Subcutaneous abdominal adipose tissue (tissue), 5 donors: ENCODE data around the gene PAN3.

ENCODE experiments used
- H3K27ac ChIP-seq: one replicate; pipeline ENCODE4 v1.7.0; 2013; ENCODE audit warnings: low read depth, mild to moderate bottlenecking, inconsistent platforms, low read length, moderate library complexity
- H3K27me3 ChIP-seq, 5 donors: one replicate each; pipeline ENCODE4 v1.7.0; 2013; ENCODE audit warnings: low read length in 5 of 5, inconsistent platforms in 1 of 5; ENCODE audit not compliant: control insufficient read depth in 5 of 5, insufficient read depth in 4 of 5
- H3K36me3 ChIP-seq, 5 donors: one replicate each; pipeline ENCODE4 v1.7.0; 2013; ENCODE audit warnings: low read length in 5 of 5; ENCODE audit not compliant: control insufficient read depth in 5 of 5, insufficient read depth in 5 of 5
- H3K4me1 ChIP-seq, 5 donors: one replicate each; pipeline ENCODE4 v1.7.0; 2013; ENCODE audit warnings: low read length in 5 of 5, mild to moderate bottlenecking in 3 of 5, moderate library complexity in 1 of 5; ENCODE audit not compliant: control insufficient read depth in 5 of 5, insufficient read depth in 5 of 5
- H3K4me3 ChIP-seq, 5 donors: one replicate each; pipeline ENCODE4 v1.7.0; 2013; ENCODE audit warnings: low read length in 5 of 5, low read depth in 1 of 5
- H3K9ac ChIP-seq, 5 donors: one replicate each; pipeline ENCODE4 v1.7.0; 2013; ENCODE audit warnings: low read length in 5 of 5, mild to moderate bottlenecking in 4 of 5, moderate library complexity in 3 of 5
- H3K9me3 ChIP-seq, 5 donors: one replicate each; pipeline ENCODE4 v1.7.0; 2013; ENCODE audit warnings: low read length in 5 of 5; ENCODE audit not compliant: control insufficient read depth in 5 of 5
- donor health status: healthy.
- donor health status: healthy.
- donor health status: healthy.
- donor health status: healthy.
- donor health status: healthy.

The PAN3 gene

DNA sequence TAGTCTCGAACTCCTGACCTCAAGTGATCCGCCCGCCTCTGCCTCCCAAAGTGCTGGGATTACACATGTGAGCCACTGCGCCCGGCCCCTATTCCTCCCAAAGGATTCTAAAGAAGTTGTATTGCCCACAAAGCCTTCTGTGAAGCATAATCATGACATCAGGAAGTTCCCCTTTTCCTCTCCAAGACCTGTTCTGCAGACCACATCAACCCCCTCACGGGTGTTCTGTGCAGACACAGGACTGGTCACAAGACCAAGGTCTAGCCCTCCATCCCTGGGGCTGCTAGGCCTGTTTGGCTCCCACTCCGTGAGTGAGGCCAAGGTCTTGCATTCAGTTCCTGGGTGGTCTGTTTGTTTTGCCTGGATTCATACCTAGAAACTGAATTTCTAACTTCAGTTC, 178.5 kb downstream of the PAN3 start:
- H3K27ac ChIP-seq = no peak overlapping the region
- no peak overlapping the region for H3K9ac ChIP-seq
- no peaks in the 10 kb centered on the region for H3K27me3 ChIP-seq
- H3K9me3 ChIP-seq = no peaks in the 10 kb centered on the region
- peaks cover 0 to 17% (median 3%) of the 10 kb centered on the region in 5 donors for H3K4me1 ChIP-seq
- no peak overlapping the region for H3K4me3 ChIP-seq
- H3K36me3 ChIP-seq = peaks cover 0 to 12% (median 0%) of the 10 kb centered on the region in 5 donors

DNA sequence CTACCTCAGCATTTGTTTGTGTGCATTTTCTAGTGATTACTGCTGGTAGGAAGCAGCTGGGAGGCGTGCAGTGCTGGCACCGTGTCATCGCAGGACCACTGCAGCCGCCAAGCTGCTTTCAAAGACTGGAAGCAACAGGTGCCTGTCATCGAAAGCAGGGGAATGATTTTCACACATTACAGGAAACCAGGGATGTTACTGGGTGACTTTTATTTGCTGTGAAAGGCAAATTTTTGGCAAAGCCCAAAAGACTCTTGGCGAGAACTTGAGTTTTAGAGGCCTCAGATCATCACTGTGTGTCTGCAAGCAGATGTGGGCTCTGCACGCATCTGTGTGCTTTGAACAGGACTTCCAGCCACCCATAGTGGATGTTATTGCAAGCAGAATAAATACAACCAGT, 180.2 kb downstream of the PAN3 start:
- Histone ChIP-seq H3K4me1 (peaks cover 0 to 21% (median 3%) of the 10 kb centered on the region in 5 donors), H3K9me3 (no peaks in the 10 kb centered on the region), H3K27me3 (no peaks in the 10 kb centered on the region), H3K9ac (no peak overlapping the region), H3K27ac (no peak overlapping the region), H3K4me3 (no peak overlapping the region), H3K36me3 (peaks cover 0 to 5% (median 0%) of the 10 kb centered on the region in 5 donors)

DNA sequence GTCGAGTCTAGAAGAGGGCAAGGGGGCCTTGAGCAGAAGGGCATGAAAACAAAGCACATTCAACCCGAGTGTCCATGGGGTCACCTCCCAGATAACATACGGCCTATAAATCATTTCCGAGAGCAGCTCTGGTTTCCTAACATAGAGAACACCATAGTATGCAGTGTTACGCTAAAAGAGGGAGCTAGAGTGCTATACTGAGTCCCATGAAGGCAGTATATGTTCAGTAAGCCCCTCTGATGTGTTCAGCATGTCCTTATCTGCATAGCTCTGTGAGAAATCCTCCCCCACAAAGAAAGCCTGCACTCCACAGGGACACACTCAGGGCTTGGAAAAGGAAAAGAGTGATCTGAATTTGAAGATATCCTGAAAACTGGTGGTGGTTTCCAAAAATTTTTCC, 181.2 kb downstream of the PAN3 start:
- no peak overlapping the region for H3K4me3 ChIP-seq
- no peaks in the 10 kb centered on the region for H3K27me3 ChIP-seq
- no peak overlapping the region for H3K27ac ChIP-seq
- H3K4me1 ChIP-seq = peaks cover 3 to 27% (median 4%) of the 10 kb centered on the region in 5 donors
- no peak overlapping the region for H3K9ac ChIP-seq
- peaks cover 0 to 3% (median 0%) of the 10 kb centered on the region in 5 donors for H3K36me3 ChIP-seq
- H3K9me3 ChIP-seq = no peaks in the 10 kb centered on the region

DNA sequence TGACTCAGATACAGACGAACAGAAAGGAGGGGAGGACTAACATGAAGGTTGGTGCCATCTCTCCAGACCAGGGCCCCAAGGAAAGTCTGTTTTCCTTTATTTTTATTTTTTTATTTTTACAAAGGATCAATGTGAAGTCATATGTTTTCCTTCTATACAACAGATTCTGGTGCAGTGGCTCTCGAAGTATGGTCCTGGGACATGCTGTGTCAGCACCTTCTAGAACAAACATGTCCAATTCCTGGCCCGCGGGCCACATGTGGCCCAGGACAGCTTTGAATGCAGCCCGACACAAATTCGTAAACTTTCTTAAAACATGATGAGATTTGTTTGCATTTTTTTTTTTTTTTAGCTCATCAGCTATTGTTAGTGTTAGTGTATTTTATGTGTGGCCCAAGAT, 181.9 kb downstream of the PAN3 start:
- Histone ChIP-seq H3K36me3 (peaks cover 0 to 3% (median 0%) of the 10 kb centered on the region in 5 donors), H3K27ac (no peak overlapping the region), H3K9ac (no peak overlapping the region), H3K4me3 (no peak overlapping the region), H3K4me1 (peaks cover 3 to 33% (median 10%) of the 10 kb centered on the region in 5 donors), H3K27me3 (no peaks in the 10 kb centered on the region), H3K9me3 (no peaks in the 10 kb centered on the region)

DNA sequence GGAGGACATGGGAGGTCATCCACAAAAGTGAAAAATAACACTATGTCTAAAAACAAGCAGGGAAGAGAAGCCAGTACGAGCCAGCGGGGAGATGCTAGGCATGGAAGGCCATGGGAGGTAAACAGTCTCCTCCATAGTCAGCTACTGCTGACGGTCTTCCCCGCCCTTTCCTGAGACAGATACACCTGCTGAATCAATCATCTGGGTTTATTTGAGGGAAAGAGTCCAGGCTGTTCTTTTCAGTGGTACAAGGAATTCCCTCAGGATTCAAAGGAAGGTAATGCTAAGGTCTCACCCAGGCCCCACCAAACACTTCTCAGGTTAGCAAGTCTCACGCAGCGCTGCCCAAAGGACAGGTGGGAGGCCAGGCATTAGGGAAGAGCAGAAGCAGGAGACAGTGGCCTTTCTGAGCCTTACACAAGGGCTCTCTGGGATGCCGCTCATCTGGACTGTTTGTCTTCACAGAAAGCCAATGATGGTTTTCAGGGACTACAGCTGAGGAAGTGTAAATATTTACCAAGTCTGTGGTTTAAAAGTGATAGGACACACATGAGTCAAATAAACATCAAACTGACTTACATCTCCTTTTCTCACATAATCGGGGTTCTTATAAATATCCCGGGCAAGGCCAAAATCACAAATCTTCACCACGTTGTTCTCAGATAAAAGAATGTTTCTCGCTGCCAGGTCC, 182.7 kb downstream of the PAN3 start:
- Histone ChIP-seq H3K4me1 (peaks cover 3 to 35% (median 11%) of the 10 kb centered on the region in 5 donors), H3K36me3 (peaks cover 0 to 3% (median 0%) of the 10 kb centered on the region in 5 donors), H3K27me3 (no peaks in the 10 kb centered on the region), H3K4me3 (no peak overlapping the region), H3K9ac (no peak overlapping the region), H3K27ac (no peak overlapping the region), H3K9me3 (no peaks in the 10 kb centered on the region)

DNA sequence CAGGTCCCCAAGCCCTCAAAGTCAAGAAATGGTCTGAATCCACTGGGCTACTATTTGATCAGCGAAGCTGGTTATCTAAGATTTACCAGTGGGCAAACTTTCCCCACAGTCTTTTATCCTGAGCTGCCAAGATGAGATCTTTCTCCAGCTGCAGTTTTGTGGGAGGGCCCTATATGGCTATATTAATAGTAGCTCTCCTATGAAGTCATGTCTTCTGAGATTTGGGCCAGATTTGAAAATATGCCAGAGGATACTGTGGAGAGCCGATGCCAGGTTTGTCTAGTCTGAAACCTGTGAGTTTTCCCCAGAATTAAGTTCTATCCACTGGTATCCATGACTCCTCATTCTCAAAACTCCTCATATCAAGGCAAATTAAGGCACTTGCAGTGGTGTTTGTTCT, 183.4 kb downstream of the PAN3 start:
- Histone ChIP-seq H3K9me3 (no peaks in the 10 kb centered on the region), H3K9ac (no peak overlapping the region), H3K27ac (no peak overlapping the region), H3K27me3 (no peaks in the 10 kb centered on the region), H3K4me3 (no peak overlapping the region), H3K36me3 (peaks cover 0 to 3% (median 0%) of the 10 kb centered on the region in 5 donors), H3K4me1 (peaks cover 3 to 31% (median 11%) of the 10 kb centered on the region in 5 donors)

DNA sequence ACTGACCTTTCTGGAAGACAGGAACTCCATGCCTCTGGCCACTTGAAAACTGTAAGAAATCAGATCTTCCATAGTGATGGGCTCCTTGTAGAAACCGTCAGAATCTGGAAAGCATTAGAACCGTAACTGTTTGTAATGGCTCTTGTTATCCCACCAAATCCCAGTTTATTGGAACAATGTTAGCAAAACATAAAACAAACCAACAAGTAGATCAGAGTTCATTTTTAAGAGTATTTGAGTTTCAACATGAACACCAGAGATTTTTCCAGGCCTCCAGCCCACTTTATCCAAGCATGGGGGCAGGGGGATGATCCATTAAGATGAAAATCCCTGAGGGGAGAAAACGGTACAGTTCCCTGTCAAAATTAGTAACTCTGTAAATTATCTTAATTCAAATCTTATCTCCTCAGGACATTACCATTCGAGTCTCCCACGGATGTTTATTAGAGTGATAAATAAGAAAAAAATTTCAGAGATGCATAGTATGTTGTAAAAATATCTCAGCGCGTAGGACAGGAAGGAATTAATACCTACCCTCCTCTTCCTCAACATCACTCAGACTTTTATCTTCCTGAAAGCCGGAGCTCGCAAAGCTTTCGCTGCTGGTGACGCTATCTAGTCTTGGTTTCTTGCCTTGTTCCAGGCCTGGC, 184.0 kb downstream of the PAN3 start:
- H3K27ac ChIP-seq = no peak overlapping the region
- no peak overlapping the region for H3K4me3 ChIP-seq
- no peaks in the 10 kb centered on the region for H3K36me3 ChIP-seq
- H3K9ac ChIP-seq = no peak overlapping the region
- no peaks in the 10 kb centered on the region for H3K27me3 ChIP-seq
- no peaks in the 10 kb centered on the region for H3K9me3 ChIP-seq
- H3K4me1 ChIP-seq = peaks cover 0 to 31% (median 11%) of the 10 kb centered on the region in 5 donors

DNA sequence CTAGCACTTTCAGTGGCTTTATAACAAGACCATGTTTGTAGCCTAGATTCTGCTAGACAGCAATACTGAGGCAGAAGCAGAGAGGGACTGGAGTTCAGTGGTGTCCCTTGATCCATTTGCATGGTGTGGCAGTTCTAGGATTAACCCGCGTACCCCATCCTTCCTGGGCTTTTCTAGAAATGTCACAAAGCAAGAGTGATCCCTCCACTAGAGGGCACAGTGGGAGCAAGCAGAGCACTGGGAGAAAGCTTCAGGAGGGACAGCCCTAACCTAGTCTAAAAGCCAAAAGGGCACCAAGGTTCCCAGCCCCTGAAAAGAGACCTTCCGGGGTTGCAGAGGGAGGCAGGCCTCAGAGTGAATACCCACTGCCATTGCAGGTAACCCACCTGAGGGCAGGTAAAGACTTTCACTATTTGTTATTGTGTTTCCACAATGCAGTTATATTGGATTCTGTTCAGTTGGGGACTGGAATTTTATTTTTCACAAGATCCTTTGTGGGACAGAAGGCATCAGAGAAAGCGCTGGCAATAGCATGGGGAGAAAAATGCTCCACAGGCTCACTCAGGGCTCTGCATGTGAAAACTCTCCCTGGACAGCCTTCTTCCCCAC, 185.9 kb downstream of the PAN3 start:
- H3K4me1 ChIP-seq = peaks cover 0 to 39% (median 11%) of the 10 kb centered on the region in 5 donors
- no peaks in the 10 kb centered on the region for H3K36me3 ChIP-seq
- H3K27ac ChIP-seq = peak overlapping the region; percentile 47
- no peaks in the 10 kb centered on the region for H3K9me3 ChIP-seq
- peaks cover 0 to 3% (median 0%) of the 10 kb centered on the region in 5 donors for H3K27me3 ChIP-seq
- no peak overlapping the region for H3K9ac ChIP-seq
- H3K4me3 ChIP-seq = no peak overlapping the region

DNA sequence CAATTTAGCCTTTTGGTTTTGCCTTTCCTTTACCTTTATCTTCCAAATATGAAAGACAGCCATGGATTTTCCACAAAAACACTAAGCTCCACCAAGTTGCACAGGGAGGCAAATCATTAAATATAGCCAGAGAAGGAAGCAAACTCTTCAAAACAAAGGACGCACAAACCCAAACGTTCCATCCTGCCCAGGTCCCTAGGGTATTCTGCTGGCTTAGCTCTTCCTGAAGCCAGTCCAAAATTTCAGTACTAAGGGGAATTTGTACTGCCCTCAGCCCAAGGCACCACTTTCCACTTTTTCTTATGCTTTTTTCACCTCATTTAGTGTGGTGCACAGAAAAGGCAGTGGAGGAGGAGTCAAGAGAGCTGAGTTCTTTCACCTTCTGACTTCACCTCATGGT, 186.7 kb downstream of the PAN3 start:
- Histone ChIP-seq H3K9ac (no peak overlapping the region), H3K4me1 (peaks cover 3 to 47% (median 11%) of the 10 kb centered on the region in 5 donors), H3K27ac (peak overlapping the region; percentile 47), H3K27me3 (peaks cover 0 to 3% (median 0%) of the 10 kb centered on the region in 5 donors), H3K4me3 (peak overlapping the region in 1 of 5 donors; percentile 20), H3K9me3 (no peaks in the 10 kb centered on the region), H3K36me3 (no peaks in the 10 kb centered on the region)

DNA sequence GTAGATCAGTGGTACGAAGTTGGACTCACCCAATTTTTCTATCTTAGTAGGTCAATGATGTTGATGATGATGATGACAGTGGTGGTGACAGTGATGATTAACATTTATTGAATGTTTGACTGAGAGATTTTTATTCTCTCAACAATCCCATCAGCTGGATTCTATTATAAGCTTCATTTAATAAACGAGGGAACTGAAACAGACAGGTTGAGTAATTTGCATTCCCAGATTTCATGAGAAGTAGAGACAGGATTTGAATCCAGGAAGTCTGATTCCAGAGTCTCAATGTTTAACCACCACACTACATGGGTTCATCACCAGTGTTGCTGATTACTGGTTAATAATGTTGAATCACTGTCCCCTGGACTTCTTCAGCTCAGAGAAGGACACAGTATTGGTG, 187.7 kb downstream of the PAN3 start:
- Histone ChIP-seq H3K27me3 (peaks cover 0 to 3% (median 0%) of the 10 kb centered on the region in 5 donors), H3K27ac (no peak overlapping the region), H3K4me3 (no peak overlapping the region), H3K9me3 (no peaks in the 10 kb centered on the region), H3K36me3 (no peaks in the 10 kb centered on the region), H3K9ac (no peak overlapping the region), H3K4me1 (peaks cover 4 to 43% (median 11%) of the 10 kb centered on the region in 5 donors)
